Skin of body (tissue), 2 donors: ENCODE measurements around the gene ZNF467. TPM values are rescaled to one million over a fixed set of nuclear protein-coding genes. Genes with fewer than 3 reads are reported as not detected.

Source experiments
- DNase-seq: peaks from one replicate; lab custom pipeline; 2025; lab: John Stamatoyannopoulos, UW
- total RNA-seq: library from RNA; depleted of rRNA; stranded (reverse); fragments of >200 nt; gene quantifications from one replicate; pipeline ENCODE4 v1.2.3, GENCODE V29; 2014

ZNF467 gene
- total RNA-seq, 1 donor from 2014 or later = 3.6 TPM

DNA sequence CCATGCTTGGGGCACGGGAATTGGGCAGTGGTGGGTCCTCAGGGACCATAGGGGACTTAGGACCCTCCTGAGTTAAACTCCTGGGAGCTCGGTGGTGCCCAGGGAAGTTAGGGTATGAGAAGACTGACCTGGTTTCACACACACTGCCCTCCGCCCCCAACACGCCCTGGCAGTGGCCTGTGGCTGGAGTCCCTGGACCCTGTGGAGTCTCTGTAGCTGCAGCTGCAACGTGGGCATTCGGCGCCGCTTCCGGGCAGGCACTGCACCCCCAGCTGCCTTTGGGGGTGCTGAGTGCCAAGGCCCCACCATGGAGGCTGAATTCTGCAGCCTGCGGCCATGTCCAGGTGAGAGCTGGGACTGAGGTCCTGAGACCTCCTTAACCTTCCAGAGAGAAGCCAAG lies 34.9 kb upstream of the ZNF467 start:
- DNase-seq = no peak

DNA sequence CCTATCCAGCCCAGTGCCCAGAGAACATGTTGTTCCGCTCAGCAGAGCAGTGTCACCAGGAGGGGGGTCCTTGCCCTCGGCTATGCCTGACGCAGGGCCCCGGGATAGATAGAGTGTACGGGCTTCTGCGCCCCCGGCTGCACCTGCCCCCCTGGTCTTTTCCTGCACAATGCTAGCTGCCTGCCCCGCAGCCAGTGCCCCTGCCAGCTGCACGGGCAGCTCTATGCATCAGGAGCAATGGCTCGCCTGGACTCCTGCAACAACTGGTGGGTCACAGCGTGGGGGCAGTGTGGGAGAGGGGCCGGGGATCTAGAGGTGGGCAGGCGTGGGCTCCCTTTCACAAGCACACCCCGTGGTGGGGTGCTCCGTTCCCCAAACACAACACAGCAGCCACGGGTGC lies 33.3 kb upstream of the ZNF467 start:
- DNase-seq = no peak

- DNase-seq = no peak
Measured at GRCh38 chr7:149804106-149804505, 30.7 kb upstream of the ZNF467 start.

- DNase-seq = no peak
Measured at GRCh38 chr7:149803551-149804074, 30.2 kb upstream of the ZNF467 start.

GRCh38 chr7:149802966-149803365 lies 29.6 kb upstream of the ZNF467 start:
- DNase-seq = no peak

GRCh38 chr7:149801816-149802215 lies 28.4 kb upstream of the ZNF467 start:
- no peak for DNase-seq

DNA sequence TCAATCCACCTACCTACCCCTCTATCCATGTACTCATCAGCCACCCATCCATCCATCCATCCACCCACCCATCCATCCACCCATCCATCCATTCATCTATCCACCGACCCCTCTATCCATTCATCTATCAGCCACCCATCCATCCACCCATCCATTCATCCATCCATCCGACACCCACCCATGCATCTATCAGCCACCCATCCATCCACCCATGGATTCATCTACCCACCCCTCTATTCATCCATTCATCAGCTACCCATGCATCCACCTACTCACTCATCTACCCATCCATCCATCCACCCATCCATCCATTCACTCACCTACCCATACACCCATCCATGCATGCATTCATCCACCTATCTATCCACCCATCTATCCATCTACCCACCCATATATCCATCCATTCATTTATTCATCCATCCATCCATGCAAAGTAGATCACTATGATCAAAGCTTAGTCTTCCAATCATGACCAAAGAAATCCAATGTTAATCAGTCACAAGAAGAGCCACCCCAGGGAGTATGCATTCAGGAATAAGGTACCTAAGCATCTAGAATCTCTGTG lies 27.7 kb upstream of the ZNF467 start:
- DNase-seq = no peak

GRCh38 chr7:149800169-149800555 lies 26.8 kb upstream of the ZNF467 start:
- DNase-seq = no peak

DNA sequence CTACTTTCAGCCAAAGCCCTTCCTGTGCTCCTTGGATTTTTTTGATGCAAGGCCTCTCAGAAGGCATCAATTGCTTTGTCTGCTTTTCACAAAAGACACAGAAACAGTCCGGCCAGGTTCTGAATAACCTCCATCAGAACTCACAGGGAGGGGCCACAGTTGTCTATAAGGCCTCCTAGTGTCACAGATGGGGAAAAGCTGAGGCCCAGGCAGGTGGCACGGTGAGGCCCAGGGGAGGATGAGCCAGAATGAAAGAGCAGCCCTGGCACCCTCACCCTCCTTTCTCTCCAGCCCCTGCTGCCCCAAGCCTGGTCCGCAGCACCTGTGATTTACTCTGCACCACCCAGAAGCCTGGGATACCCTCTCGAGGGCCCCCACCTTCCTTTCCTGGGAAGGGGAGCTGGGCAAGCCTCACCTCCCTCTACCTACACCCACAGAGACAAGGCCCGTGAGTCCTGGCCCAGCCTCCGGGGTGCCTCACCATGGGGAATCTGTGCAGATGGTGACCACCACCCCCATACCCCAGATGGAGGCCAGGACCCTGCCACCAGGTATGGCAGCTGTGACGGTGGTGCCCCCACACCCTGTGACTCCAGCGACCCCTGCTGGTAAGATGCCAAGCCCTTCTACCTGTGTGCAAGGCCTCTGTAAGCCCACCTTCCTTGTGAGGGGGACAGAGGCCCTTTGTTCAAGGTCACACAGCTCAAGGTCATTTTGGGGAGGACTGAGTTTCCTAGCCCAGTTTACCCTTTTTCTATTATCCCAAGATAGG lies 26.2 kb upstream of the ZNF467 start:
- no peak for DNase-seq

DNA sequence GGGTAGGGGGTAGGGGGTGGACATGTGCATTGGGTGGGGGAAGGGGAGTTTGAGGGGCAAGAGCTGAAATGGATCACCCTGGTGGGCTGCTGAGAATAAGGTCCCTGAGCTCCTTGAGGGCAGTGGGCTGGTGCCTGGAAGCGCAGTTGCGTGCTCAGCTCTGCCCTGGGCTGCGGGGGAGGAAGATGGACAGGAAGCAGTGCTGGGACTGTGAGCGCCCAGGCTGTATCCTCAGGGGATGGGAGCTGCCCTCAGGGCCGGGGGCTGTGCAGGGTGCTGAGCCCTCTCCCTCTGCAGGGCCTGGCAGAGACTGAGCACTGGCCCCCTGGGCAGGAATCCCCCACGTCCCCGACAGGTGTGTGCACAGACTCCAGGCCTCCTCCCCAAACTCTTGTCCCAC lies 24.4 kb upstream of the ZNF467 start:
- no peak for DNase-seq

DNA sequence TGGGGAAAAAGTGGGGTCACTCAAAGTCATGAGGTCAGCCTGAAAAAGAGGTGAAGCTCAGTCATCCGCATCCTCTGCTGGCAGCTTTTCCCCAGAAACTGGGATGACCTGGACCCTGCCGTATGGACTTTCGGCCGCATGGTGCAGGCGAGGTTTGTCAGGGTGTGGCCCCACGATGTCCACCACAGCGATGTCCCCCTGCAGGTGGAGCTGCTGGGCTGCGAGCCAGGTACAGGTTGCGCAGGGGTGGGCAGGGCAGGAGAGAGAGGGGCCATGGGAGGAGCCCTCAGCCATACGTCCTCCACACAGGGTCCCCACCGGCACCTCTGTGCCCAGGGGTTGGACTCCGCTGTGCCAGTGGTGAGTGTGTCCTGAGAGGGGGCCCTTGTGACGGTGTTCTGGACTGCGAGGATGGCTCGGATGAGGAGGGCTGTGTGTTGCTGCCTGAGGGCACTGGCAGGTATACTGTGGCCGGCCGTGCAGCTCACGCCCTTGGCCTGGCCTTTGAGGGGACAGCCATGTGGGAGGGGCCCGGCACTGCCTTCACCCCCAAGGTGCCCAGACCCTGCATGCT lies 23.0 kb upstream of the ZNF467 start:
- DNase-seq = no peak

GRCh38 chr7:149795126-149795525 lies 21.7 kb upstream of the ZNF467 start:
- no peak for DNase-seq

- no peak for DNase-seq
Measured at GRCh38 chr7:149794661-149795060, 21.3 kb upstream of the ZNF467 start.

DNA sequence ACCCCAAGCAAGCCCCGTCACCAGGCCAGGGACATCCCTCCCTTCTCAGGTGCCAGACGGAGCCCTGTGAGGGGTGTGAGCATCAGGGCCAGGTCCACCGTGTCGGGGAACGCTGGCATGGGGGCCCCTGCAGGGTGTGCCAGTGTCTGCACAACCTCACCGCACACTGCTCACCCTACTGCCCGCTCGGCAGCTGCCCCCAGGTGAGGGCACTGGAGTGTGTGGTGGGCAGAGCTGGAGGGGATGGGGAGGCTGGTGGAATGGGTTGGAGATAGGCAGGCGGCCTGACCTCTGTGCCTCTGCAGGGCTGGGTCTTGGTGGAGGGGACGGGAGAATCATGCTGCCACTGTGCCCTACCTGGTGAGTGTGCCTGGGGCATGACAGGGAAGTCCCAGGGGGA lies 19.9 kb upstream of the ZNF467 start:
- DNase-seq = no peak

GRCh38 chr7:149792220-149792595 lies 18.8 kb upstream of the ZNF467 start:
- no peak for DNase-seq

DNA sequence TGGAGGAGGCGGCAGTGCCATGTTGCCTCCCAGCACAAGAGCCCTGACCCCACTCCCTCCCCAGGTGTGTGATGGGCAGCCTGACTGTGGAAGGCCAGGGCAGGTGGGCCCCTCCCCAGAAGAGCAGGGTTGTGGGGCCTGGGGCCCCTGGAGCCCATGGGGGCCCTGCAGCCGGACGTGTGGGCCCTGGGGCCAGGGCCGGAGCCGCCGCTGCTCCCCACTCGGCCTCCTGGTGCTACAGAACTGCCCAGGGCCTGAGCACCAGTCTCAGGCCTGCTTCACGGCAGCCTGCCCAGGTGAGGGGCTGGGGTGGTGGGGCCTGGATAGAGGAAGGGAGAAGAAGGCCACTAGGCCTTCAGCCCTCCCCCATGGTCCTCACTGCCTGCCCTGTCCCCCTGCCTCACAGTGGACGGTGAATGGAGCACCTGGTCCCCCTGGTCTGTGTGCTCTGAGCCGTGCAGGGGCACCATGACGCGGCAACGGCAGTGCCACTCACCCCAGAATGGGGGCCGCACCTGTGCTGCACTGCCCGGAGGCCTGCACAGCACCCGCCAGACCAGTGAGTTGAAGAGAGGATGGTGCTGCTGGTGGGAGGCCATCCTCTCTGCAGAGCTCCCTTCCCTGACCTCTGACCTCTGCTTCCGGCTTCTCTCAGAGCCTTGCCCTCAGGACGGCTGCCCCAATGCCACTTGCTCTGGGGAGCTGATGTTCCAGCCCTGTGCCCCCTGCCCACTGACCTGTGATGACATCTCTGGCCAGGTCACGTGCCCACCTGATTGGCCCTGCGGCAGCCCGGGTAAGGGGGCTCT lies 18.2 kb upstream of the ZNF467 start:
- no peak for DNase-seq

GRCh38 chr7:149790754-149791360 lies 17.5 kb upstream of the ZNF467 start:
- DNase-seq = no peak

GRCh38 chr7:149790146-149790548 lies 16.8 kb upstream of the ZNF467 start:
- DNase-seq = no peak

DNA sequence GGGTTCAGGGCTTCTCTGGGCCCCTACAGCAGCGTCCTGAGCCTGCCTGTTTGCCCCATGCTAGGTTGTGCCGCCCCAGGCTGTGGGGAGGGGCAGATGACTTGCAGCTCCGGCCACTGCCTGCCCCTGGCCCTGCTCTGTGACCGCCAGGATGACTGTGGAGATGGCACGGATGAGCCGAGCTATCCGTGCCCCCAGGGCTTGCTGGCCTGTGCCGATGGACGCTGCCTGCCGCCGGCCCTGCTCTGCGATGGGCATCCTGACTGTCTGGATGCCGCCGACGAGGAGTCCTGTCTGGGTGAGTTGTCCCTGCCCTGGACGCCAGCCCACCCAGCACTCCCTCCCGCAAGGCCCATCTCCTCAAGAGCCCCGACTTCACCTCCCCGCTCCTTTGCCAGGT lies 15.7 kb upstream of the ZNF467 start:
- DNase-seq = no peak

DNA sequence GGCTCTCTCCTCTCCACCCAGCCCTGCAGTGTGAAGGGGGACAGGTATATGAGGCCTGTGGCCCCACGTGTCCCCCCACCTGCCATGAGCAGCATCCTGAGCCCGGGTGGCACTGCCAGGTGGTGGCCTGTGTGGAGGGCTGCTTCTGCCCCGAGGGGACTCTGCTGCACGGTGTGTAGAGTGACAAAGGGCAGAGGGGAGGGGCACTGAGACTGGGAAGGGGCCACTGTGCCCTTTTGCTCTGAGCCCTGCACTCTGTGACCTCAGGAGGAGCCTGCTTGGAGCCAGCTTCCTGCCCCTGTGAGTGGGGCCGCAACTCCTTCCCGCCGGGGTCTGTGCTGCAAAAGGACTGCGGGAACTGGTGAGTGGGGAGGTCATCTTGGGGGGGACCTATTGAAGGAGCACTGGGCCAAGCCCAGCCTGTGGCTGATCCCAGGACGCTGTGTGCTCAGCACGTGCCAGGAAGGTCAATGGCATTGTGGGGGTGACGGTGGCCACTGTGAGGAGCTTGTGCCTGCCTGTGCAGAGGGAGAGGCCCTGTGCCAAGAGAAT lies 15.0 kb upstream of the ZNF467 start:
- DNase-seq = no peak
